Measurements from ENCODE around the gene YAE1. TPM values are rescaled to one million over a fixed set of nuclear protein-coding genes. Genes with fewer than 3 reads are reported as not detected.

The YAE1 gene
- total and polyA plus RNA-seq, 2 of the 8 experiments (the other 6 are each of a cell fraction or from before 2014, with no cell fraction given): 24.1 to 38.0 TPM

DNA sequence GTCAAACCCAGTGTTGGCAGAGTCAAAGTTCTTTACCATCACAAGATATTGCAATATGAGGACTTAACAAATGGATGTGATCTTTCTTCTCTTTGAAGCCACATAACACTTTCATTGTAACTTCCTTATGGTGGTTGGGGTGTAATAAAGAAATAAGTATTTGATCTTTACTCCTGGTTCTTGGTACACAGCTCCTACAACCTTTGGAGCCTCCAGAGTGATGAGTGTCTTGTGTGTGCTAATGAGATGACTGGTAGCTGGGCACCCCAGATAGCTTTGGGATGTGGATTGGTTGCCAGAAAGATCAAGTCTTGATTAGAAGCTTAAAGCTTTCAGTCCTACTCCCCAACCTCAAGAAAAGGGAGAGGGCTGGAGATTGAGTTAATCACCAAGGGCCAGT is 31.1 kb upstream of the YAE1 start:
- no peak overlapping the region for H3K18ac ChIP-seq (ENCODE audit: extremely low read depth, low read length)
- ChIA-PET CTCF (ENCODE audit: partially characterized antibody) (interaction anchor here (1.1 to 1.4 kb wide), 2 partner anchors 11 to 81 kb away, joined by 3 to 6 read pairs; no protein-coding TSS in a partner anchor), POLR2A (ENCODE audit: partially characterized antibody) (no interaction called here)
- H4K91ac ChIP-seq (replicated peaks; ENCODE audit: insufficient read length, low read length): no peak overlapping the region
- no peak overlapping the region for H2BK5ac ChIP-seq (ENCODE audit: low read depth, low read length)
- H2AK5ac ChIP-seq (ENCODE audit: low read depth, low read length): no peak overlapping the region
- peaks cover 3 to 5% (median 4%) of the 10 kb centered on the region in 4 experiments; a peak in 5 of 7 replicates for H3K4me1 ChIP-seq (replicated peaks in 1 of 4; ENCODE audit: control insufficient read depth in 3 of 4, insufficient read depth in 4 of 4, low read length in 3 of 4)
- H2AFZ ChIP-seq (ENCODE audit: low read length): no peak overlapping the region
- no peak overlapping the region for H2BK12ac ChIP-seq (ENCODE audit: low read depth, low read length)
- H4K20me1 ChIP-seq (replicated peaks in 1 of 2; ENCODE audit: control insufficient read depth in 1 of 2, insufficient read depth in 2 of 2, low read length in 2 of 2): no peaks in the 10 kb centered on the region
- no peak overlapping the region for H2BK120ac ChIP-seq (replicated peaks; ENCODE audit: low read depth, low read length)
- H3K9me3 ChIP-seq (ENCODE audit: insufficient read depth in 2 of 2, low read depth in 1 of 2, low read length in 1 of 2): no peaks in the 10 kb centered on the region
- H3K56ac ChIP-seq (replicated peaks; ENCODE audit: insufficient read length, low read depth, low read length): no peak overlapping the region
- H4K8ac ChIP-seq (ENCODE audit: extremely low read depth, insufficient read depth, low read length): no peak overlapping the region
- no peak overlapping the region for H3K4ac ChIP-seq (replicated peaks; ENCODE audit: insufficient read length, low read depth, low read length)
- no peak overlapping the region for H2BK20ac ChIP-seq (ENCODE audit: low read length)
- H3K23me2 ChIP-seq (ENCODE audit: low read depth, low read length): no peaks in the 10 kb centered on the region
- no peaks in the 10 kb centered on the region for H3K27me3 ChIP-seq (replicated peaks in 1 of 4; ENCODE audit: control insufficient read depth in 3 of 4, extremely low read depth in 1 of 4, insufficient read depth in 3 of 4, low read length in 3 of 4)
- no peak overlapping the region for H3K4me2 ChIP-seq (ENCODE audit: insufficient read depth in 1 of 2, low read depth in 2 of 2, low read length in 2 of 2)
- H3K14ac ChIP-seq (ENCODE audit: insufficient read length): no peak overlapping the region
- FAIRE-seq: no peak
- no peak for TF ChIP-seq TBP (IDR thresholded peaks at IDR 0.05; ENCODE audit: low read depth, low read length)
- H3K79me2 ChIP-seq (ENCODE audit: control insufficient read depth in 1 of 2, insufficient read depth in 2 of 2, low read length in 2 of 2): no peaks in the 10 kb centered on the region
- no peak for DNase-seq (ENCODE audit: low read depth in 1 of 2, low spot score in 2 of 2)
- H2BK15ac ChIP-seq (ENCODE audit: low read length): no peak overlapping the region
- H3K27ac ChIP-seq (ENCODE audit: low read depth, low read length): no peak overlapping the region
- H4K5ac ChIP-seq (ENCODE audit: insufficient read length, low read depth, low read length): no peak overlapping the region
- H3K79me1 ChIP-seq (ENCODE audit: low read depth, low read length): no peaks in the 10 kb centered on the region; the same call in 1 of the 2 replicates
- H3K4me3 ChIP-seq (ENCODE audit: extremely low read depth in 1 of 4, insufficient read depth in 2 of 4, low read depth in 3 of 4, low read length in 4 of 4): no peak overlapping the region
- H3K23ac ChIP-seq (ENCODE audit: insufficient read length): no peak overlapping the region
- H3K9ac ChIP-seq (replicated peaks in 1 of 4; ENCODE audit: extremely low read depth in 1 of 4, low read depth in 3 of 4, low read length in 3 of 4): no peak overlapping the region
- H3K36me3 ChIP-seq (ENCODE audit: control insufficient read depth in 2 of 4, insufficient read depth in 4 of 4, low read length in 3 of 4): no peaks in the 10 kb centered on the region
